ENCODE data around the gene TEDC2. TPM values are rescaled to one million over a fixed set of nuclear protein-coding genes. Genes with fewer than 3 reads are reported as not detected.

TEDC2 gene
- total RNA-seq, 4 donors from 2014 or later, result 1.3 to 2.5 (median 1.8) TPM; not detected in 1

DNA sequence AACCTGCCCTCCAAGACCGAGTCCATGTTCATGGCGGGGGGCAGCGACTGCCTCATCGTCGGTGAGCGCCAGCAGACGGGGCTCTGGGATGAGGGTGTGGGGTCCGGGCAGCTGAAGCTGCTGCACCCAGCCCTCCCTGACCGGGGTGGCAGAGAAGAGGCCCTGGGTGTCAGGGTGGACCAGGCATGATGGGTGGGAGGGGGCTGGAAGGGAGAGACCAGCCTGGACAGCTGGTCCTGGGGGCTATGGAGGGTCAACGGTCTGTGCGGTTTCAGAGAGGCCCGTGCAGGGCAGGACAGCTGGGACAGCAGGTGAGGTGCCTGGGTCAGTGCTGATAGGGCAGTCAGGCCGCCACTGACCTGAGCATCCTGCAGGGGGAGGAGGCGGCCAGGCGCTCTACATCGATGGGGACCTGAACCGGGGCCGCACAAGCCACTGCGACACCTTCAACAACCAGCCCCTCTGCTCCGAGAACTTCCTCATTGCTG, 40.6 kb downstream of the TEDC2 start:
- DNase-seq (ENCODE audit: low spot score in 2 of 2), result no peak
- H3K9me3 ChIP-seq, result no peaks in the 10 kb centered on the region
- peaks cover 0 to 42% (median 0%) of the 10 kb centered on the region in 3 donors for H3K36me3 ChIP-seq
- H3K4me3 ChIP-seq, result no peak overlapping the region
- H3K27me3 ChIP-seq, result no peaks in the 10 kb centered on the region
- WGBS, 2 donors, result 74 to 77% methylated on average over 15 to 16 of the region's 20 CpGs
- peak overlapping the region in 1 of 4 donors; percentile 73 for H3K27ac ChIP-seq
- TF ChIP-seq CTCF (IDR thresholded peaks at IDR 0.05) (no peak), POLR2A (IDR thresholded peaks at IDR 0.05) (no peak), EP300 (IDR thresholded peaks at IDR 0.05) (no peak)
- peaks cover 0 to 43% (median 20%) of the 10 kb centered on the region in 4 donors for H3K4me1 ChIP-seq

GRCh38 chr16:2500918-2501750, 41.2 kb downstream of the TEDC2 start:
- peak overlapping the region in 3 of 4 donors; percentile 55 to 73 (median 71) for H3K27ac ChIP-seq
- WGBS, 2 donors, result 3% methylated on average over 12 to 13 of the region's 23 CpGs
- peak; percentile 73 to 86 for DNase-seq (ENCODE audit: low spot score in 2 of 2)
- peak overlapping the region; percentile 2 to 37 (median 17) for H3K4me3 ChIP-seq
- H3K4me1 ChIP-seq, result peaks cover 0 to 43% (median 20%) of the 10 kb centered on the region in 4 donors
- peaks cover 0 to 39% (median 0%) of the 10 kb centered on the region in 3 donors for H3K36me3 ChIP-seq
- no peaks in the 10 kb centered on the region for H3K27me3 ChIP-seq
- no peaks in the 10 kb centered on the region for H3K9me3 ChIP-seq
- TF ChIP-seq EP300 (IDR thresholded peaks at IDR 0.05) (peak; percentile 39 to 47), POLR2A (IDR thresholded peaks at IDR 0.05) (no peak), CTCF (IDR thresholded peaks at IDR 0.05) (peak; percentile 97 to 99 (median 99))

- H3K27ac ChIP-seq, result peak overlapping the region in 3 of 4 donors; percentile 44 to 73 (median 52)
- no peak for DNase-seq (ENCODE audit: low spot score in 2 of 2)
Observed at GRCh38 chr16:2501946-2502895, 42.3 kb downstream of the TEDC2 start.

DNA sequence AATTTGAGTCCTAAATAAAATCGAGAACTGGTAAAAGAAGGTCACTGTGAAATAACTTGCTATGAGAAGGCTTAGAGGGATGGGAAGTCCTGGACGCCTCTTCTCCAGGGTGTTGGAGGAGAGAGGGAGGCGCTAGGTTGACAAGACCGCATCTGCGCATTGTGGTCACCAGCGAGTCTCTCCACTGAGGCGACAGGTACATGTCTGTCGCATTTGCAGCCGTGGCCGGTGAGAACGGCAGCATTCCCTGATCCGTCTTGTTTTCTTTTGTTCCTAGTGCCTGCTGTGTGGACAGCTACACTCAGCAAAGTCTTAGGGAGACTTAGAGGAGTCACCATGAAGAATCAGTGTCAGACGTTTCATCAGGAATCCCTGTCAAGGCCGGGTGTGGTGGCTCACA, 45.8 kb downstream of the TEDC2 start:
- Histone ChIP-seq H3K9me3 (no peaks in the 10 kb centered on the region), H3K27ac (no peak overlapping the region), H3K4me3 (no peak overlapping the region), H3K36me3 (no peaks in the 10 kb centered on the region), H3K4me1 (peaks cover 0 to 27% (median 16%) of the 10 kb centered on the region in 4 donors), H3K27me3 (no peaks in the 10 kb centered on the region)
- WGBS, 2 donors, result 86 to 87% methylated on average over 14 of the region's 14 CpGs
- DNase-seq (ENCODE audit: low spot score in 2 of 2), result no peak
- no peak for TF ChIP-seq CTCF (IDR thresholded peaks at IDR 0.05)
- TF ChIP-seq EP300 (IDR thresholded peaks at IDR 0.05), result no peak
- no peak for TF ChIP-seq POLR2A (IDR thresholded peaks at IDR 0.05)

More at GRCh38 chr16:2501946-2502895, 42.3 kb downstream of the TEDC2 start:
- H3K27me3 ChIP-seq, result no peaks in the 10 kb centered on the region
- TF ChIP-seq POLR2A (IDR thresholded peaks at IDR 0.05) (no peak), CTCF (IDR thresholded peaks at IDR 0.05) (no peak), EP300 (IDR thresholded peaks at IDR 0.05) (no peak)
- peaks cover 0 to 39% (median 18%) of the 10 kb centered on the region in 4 donors for H3K4me1 ChIP-seq
- 63 to 64% methylated on average over 15 of the region's 18 CpGs for WGBS, 2 donors
- no peaks in the 10 kb centered on the region for H3K9me3 ChIP-seq
- H3K4me3 ChIP-seq, result peak overlapping the region in 1 of 4 donors; percentile 37
- H3K36me3 ChIP-seq, result peaks cover 0 to 28% (median 0%) of the 10 kb centered on the region in 3 donors
